Measurements from ENCODE around the gene MMP23B. TPM values are rescaled to one million over a fixed set of nuclear protein-coding genes. Genes with fewer than 3 reads are reported as not detected.

MMP23B gene
- total RNA-seq, 4 donors from 2014 or later, result 0.62 TPM; not detected in 3

GRCh38 chr1:1602968-1603506, 28.9 kb upstream of the MMP23B start:
- ATAC-seq (no peak), DNase-seq (no peak)
- Histone ChIP-seq H3K27me3 (peaks cover 28 to 39% (median 36%) of the 10 kb centered on the region in 3 donors), H3K9me3 (no peaks in the 10 kb centered on the region), H3K27ac (no peak overlapping the region), H3K4me1 (peaks cover 0 to 8% of the 10 kb centered on the region in 2 donors), H3K4me3 (no peak overlapping the region), H3K36me3 (no peaks in the 10 kb centered on the region)
- in situ Hi-C loops (cut with MboI; ENCODE audit: low sequenced_read_pairs in 4 of 4), result no loop called here
- intact Hi-C loops (cut with DNase I; ENCODE audit: low total_unique reads), result no loop called here
- TF ChIP-seq CTCF (IDR thresholded peaks at IDR 0.05 in 4 of 5, conservative IDR thresholded peaks at IDR 0.05 in 1 of 5) (no peak), POLR2A (IDR thresholded peaks at IDR 0.05) (no peak)

GRCh38 chr1:1603671-1604373, 28.2 kb upstream of the MMP23B start:
- H3K27me3 ChIP-seq, result peaks cover 20 to 36% (median 29%) of the 10 kb centered on the region in 3 donors
- no peak overlapping the region for H3K27ac ChIP-seq
- H3K36me3 ChIP-seq, result no peaks in the 10 kb centered on the region
- intact Hi-C loops (cut with DNase I; ENCODE audit: low total_unique reads) (no loop called here), in situ Hi-C loops (cut with MboI; ENCODE audit: low sequenced_read_pairs in 4 of 4) (no loop called here)
- peaks cover 0 to 8% of the 10 kb centered on the region in 2 donors for H3K4me1 ChIP-seq
- H3K9me3 ChIP-seq, result no peaks in the 10 kb centered on the region
- no peak overlapping the region for H3K4me3 ChIP-seq
- TF ChIP-seq CTCF (IDR thresholded peaks at IDR 0.05 in 4 of 5, conservative IDR thresholded peaks at IDR 0.05 in 1 of 5) (no peak), POLR2A (IDR thresholded peaks at IDR 0.05) (no peak)
- DNase-seq, result no peak
- no peak for ATAC-seq

GRCh38 chr1:1604374-1605033, 27.5 kb upstream of the MMP23B start:
- TF ChIP-seq CTCF (IDR thresholded peaks at IDR 0.05 in 4 of 5, conservative IDR thresholded peaks at IDR 0.05 in 1 of 5), result no peak
- TF ChIP-seq POLR2A (IDR thresholded peaks at IDR 0.05), result no peak
- intact Hi-C loops (cut with DNase I; ENCODE audit: low total_unique reads), result no loop called here
- H3K4me1 ChIP-seq, result peaks cover 0 to 8% of the 10 kb centered on the region in 2 donors
- H3K4me3 ChIP-seq, result no peak overlapping the region
- no peaks in the 10 kb centered on the region for H3K36me3 ChIP-seq
- peaks cover 14 to 31% (median 24%) of the 10 kb centered on the region in 3 donors for H3K27me3 ChIP-seq
- DNase-seq, result no peak
- H3K9me3 ChIP-seq, result no peaks in the 10 kb centered on the region
- no peak for ATAC-seq
- in situ Hi-C loops (cut with MboI; ENCODE audit: low sequenced_read_pairs in 4 of 4), result no loop called here
- H3K27ac ChIP-seq, result no peak overlapping the region

DNA sequence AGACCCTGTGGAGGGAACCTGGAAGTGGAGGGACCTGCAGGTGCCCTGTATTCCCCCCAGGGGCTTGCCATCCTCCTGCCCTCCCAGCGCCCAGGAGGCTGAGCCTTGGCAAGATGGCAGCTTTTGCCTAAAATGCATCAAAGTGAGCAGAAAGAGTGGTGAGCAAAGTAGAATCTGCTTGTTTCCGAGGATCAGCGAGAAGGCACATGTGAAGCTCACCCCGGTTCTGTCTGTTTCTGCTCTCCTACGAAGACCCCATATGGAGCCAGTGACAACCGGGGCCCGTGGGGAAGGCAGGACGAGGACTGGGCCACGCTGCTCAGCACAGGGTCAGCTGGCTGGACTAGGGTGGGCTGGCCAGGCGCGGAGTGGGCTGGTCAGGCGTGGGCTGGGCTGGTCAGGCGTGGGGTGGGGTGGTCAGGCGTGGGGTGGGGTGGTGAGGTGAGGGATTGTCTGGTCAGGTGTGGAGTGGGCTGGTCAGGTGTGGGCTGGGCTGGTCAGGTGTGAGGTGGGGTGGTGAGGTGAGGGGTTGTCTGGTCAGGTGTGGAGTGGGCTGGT, 26.9 kb upstream of the MMP23B start:
- no peak overlapping the region for H3K4me3 ChIP-seq
- no peaks in the 10 kb centered on the region for H3K9me3 ChIP-seq
- in situ Hi-C loops (cut with MboI; ENCODE audit: low sequenced_read_pairs in 4 of 4) (no loop called here), intact Hi-C loops (cut with DNase I; ENCODE audit: low total_unique reads) (no loop called here)
- ATAC-seq, result no peak
- no peak for TF ChIP-seq CTCF (IDR thresholded peaks at IDR 0.05 in 4 of 5, conservative IDR thresholded peaks at IDR 0.05 in 1 of 5)
- no peak for TF ChIP-seq POLR2A (IDR thresholded peaks at IDR 0.05)
- H3K27ac ChIP-seq, result no peak overlapping the region
- no peaks in the 10 kb centered on the region for H3K36me3 ChIP-seq
- peaks cover 14 to 31% (median 24%) of the 10 kb centered on the region in 3 donors for H3K27me3 ChIP-seq
- peaks cover 0 to 8% of the 10 kb centered on the region in 2 donors for H3K4me1 ChIP-seq
- no peak for DNase-seq

Data from gastrocnemius medialis (tissue), 4 donors.